Measurements from ENCODE around the gene ANGPTL2.

ANGPTL2 gene

DNA sequence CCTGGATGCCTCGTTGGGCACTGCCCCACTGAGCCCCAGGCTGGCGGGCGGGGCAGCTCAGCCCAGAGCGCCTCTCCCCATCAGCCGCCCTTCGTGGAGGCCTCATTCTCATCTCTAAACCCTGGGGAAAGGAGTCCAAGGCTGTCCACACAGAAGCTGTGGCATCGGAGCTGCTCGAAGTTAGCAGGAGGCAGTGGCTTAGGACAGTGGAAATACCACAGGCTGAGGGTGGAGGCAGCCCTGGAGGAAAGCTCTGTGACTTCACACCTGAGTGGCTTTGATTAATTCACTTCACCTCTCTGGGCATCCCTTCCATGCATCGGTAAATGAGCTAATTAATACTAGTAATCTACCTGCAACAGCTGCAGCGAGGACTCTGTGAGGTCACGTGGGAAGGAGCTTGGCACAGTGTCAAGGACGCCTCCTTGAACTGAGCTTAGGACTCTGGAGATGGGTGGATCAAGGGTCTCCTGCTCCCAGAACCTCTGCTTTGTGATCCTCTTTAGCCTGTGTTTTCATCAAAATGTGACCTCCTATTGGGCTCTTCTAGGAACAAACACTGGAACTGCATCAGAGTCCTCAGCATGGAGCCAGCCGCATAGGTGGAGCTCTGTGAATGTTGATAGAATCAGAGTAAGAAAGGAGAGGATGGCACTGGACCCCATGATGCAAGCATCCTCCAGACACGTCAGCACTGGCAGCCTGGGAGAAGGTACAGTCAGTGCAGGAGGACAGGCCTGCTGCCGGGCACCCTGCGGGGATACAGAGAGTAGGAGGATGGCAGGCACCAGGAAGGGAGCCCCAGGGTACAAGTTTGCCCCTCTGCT, 842 bp upstream of the ANGPTL2 start:
- Histone ChIP-seq H3K27me3 (replicated peaks; ENCODE audit: control insufficient read depth, insufficient read depth, low read length) (no peaks in the 10 kb centered on the region), H3K4me3 (replicated peaks; ENCODE audit: low read depth, low read length) (no peak overlapping the region), H3K36me3 (ENCODE audit: control insufficient read depth, insufficient read depth, low read length) (no peaks in the 10 kb centered on the region)
- no peak for TF ChIP-seq CTCF (IDR thresholded peaks at IDR 0.05; ENCODE audit: insufficient read depth, low read length, poor library complexity, severe bottlenecking)
- no peak for DNase-seq (ENCODE audit: extremely low read depth, insufficient read length)

DNA sequence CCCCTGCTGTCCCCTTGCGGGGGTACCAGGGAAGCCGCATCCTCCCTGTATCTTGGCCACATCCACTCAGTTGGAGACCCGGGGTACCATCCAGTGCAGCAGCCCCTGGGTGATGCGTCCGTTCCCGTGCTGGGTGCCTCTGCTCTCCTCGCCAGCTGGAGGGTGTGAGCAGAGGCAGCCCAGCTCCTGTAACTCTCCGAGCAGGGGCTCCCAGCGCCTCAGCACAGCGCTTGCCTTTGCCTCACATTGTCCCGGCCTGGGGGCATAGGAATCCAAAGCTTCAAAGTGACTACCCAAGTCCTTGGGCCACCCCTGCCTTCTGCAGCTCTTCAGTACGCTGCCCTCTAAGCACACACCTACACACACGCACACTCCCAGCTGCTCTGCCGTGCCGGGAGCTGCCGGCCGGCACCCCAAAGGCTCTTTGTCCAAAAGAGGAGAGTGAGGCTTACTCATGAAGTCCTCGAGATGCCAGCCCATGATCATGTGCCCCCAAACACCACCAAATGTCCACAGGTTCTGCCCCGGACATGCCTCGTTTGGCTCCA, 733 bp downstream of the ANGPTL2 start:
- Histone ChIP-seq H3K36me3 (ENCODE audit: control insufficient read depth, insufficient read depth, low read length) (no peaks in the 10 kb centered on the region), H3K27me3 (replicated peaks; ENCODE audit: control insufficient read depth, insufficient read depth, low read length) (no peaks in the 10 kb centered on the region), H3K4me3 (replicated peaks; ENCODE audit: low read depth, low read length) (no peak overlapping the region)
- DNase-seq (ENCODE audit: extremely low read depth, insufficient read length), result no peak
- TF ChIP-seq CTCF (IDR thresholded peaks at IDR 0.05; ENCODE audit: insufficient read depth, low read length, poor library complexity, severe bottlenecking), result no peak

DNA sequence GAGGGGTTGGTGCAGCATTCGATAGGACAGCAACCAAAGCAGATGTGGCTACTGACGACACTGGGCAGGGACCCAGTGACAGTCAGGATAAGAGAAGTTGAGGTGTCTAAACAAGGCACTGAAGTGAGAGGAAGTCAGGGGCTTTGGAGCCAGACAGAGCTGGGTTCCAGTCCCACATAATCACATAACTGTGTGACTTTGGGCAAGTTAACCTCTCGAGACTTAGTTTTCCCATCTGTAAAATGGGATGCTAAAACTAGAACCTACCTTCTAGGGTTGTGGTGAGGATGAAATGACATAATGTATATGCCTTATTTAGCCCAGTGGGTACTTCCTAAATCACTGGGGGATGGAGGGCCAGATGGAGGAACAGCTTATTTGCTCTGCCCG, 3.1 kb downstream of the ANGPTL2 start:
- DNase-seq (ENCODE audit: extremely low read depth, insufficient read length), result no peak
- no peak for TF ChIP-seq CTCF (IDR thresholded peaks at IDR 0.05; ENCODE audit: insufficient read depth, low read length, poor library complexity, severe bottlenecking)
- H3K4me3 ChIP-seq (replicated peaks; ENCODE audit: low read depth, low read length), result no peak overlapping the region

GRCh38 chr9:127118597-127119319, 3.7 kb downstream of the ANGPTL2 start:
- Histone ChIP-seq H3K4me3 (replicated peaks; ENCODE audit: low read depth, low read length) (no peak overlapping the region), H3K27me3 (replicated peaks; ENCODE audit: control insufficient read depth, insufficient read depth, low read length) (no peaks in the 10 kb centered on the region), H3K36me3 (ENCODE audit: control insufficient read depth, insufficient read depth, low read length) (no peaks in the 10 kb centered on the region)
- no peak for DNase-seq (ENCODE audit: extremely low read depth, insufficient read length)
- no peak for TF ChIP-seq CTCF (IDR thresholded peaks at IDR 0.05; ENCODE audit: insufficient read depth, low read length, poor library complexity, severe bottlenecking)

More for the DNA sequence above, 3.1 kb downstream of the ANGPTL2 start:
- Histone ChIP-seq H3K27me3 (replicated peaks; ENCODE audit: control insufficient read depth, insufficient read depth, low read length) (no peaks in the 10 kb centered on the region), H3K36me3 (ENCODE audit: control insufficient read depth, insufficient read depth, low read length) (no peaks in the 10 kb centered on the region)

DNA sequence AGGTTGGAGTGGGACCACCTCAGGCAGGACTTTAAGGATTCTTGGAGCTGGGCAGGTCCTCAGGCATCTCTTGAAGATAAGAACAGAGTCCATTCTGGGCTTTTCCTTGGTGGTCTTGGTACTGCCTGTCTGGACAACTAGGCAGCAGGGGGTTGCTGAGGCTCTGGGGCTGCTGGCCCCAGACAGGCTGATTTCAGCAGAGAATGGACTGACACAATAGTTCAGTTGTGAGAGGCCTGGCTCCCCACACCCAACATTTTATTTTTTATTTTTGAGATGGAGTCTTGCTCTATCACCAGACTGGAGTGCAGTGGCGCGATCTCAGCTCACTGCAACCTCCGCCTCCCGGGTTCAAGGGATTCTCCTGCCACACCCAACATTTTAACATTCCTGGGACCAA, 4.6 kb downstream of the ANGPTL2 start:
- no peaks in the 10 kb centered on the region for H3K27me3 ChIP-seq (replicated peaks; ENCODE audit: control insufficient read depth, insufficient read depth, low read length)
- DNase-seq (ENCODE audit: extremely low read depth, insufficient read length), result no peak
- no peaks in the 10 kb centered on the region for H3K36me3 ChIP-seq (ENCODE audit: control insufficient read depth, insufficient read depth, low read length)
- no peak for TF ChIP-seq CTCF (IDR thresholded peaks at IDR 0.05; ENCODE audit: insufficient read depth, low read length, poor library complexity, severe bottlenecking)
- H3K4me3 ChIP-seq (replicated peaks; ENCODE audit: low read depth, low read length), result no peak overlapping the region

Data from GM06990 (cell line).